Measurements from ENCODE around the gene SVIL.
"Not testable (repeated sequence)": the region's sequence is repeated elsewhere in the genome, so short reads cannot be mapped to it uniquely, and the experiment has no call there.

SVIL gene

GRCh38 chr10:29595636-29596225 lies 39.0 kb downstream of the SVIL start:
- Mint-ChIP-seq H3K36me3 (ENCODE audit: low read depth) (peaks cover 40% of the 10 kb centered on the region), H3K9me3 (no peaks in the 10 kb centered on the region), H3K27me3 (no peaks in the 10 kb centered on the region), H3K4me1 (ENCODE audit: low read depth) (peaks cover 15% of the 10 kb centered on the region), H3K4me3 (no peak overlapping the region), H3K27ac (no peak overlapping the region)
- intact Hi-C loops (cut with micrococcal nuclease), result no loop called here

DNA sequence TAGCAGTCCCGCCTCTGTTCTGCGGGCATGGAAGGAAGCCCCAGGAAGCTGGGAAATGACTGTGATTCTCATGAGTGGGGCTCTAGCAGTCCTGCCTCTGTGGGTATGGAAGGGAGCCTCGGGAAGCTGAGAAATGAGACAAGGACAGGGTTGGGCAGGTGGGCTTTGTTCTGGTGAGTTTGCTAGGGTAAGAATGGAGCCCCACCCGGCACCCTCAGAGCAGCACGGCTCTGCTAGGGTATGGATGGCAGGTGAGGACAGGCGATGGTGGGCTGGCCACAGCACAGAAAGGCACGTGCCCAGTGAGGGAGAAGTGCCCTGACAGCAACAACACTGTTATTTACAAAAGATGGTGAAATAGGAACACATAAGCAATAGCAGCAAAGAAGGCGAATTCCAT lies 39.6 kb downstream of the SVIL start:
- Mint-ChIP-seq H3K9me3 (no peaks in the 10 kb centered on the region), H3K4me3 (no peak overlapping the region), H3K36me3 (ENCODE audit: low read depth) (peaks cover 40% of the 10 kb centered on the region), H3K27me3 (no peaks in the 10 kb centered on the region), H3K27ac (no peak overlapping the region), H3K4me1 (ENCODE audit: low read depth) (peaks cover 20% of the 10 kb centered on the region)
- intact Hi-C loops (cut with micrococcal nuclease), result no loop called here

DNA sequence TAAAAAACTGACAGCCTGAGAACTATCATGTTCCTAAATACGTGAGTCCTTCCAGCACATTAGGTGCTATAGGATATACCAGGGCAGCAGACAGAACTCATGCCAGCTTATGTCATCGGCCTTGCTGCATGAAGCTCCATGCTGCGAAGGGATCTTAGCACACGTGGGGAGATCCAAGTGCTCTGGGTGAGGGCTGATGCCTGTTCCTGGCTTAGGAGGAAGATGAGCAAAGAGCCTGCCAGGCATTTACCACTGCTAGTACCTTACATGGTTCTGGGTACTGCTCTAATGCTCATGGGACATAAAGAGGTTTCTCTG lies 43.2 kb downstream of the SVIL start:
- Mint-ChIP-seq H3K9me3 (no peaks in the 10 kb centered on the region), H3K4me1 (ENCODE audit: low read depth) (peaks cover 39% of the 10 kb centered on the region), H3K27ac (no peak overlapping the region), H3K4me3 (no peak overlapping the region), H3K27me3 (no peaks in the 10 kb centered on the region), H3K36me3 (ENCODE audit: low read depth) (peaks cover 27% of the 10 kb centered on the region)
- intact Hi-C loops (cut with micrococcal nuclease), result loop anchor here (5.0 kb wide), 1 partner anchor 54 kb away; no protein-coding TSS in a partner anchor

DNA sequence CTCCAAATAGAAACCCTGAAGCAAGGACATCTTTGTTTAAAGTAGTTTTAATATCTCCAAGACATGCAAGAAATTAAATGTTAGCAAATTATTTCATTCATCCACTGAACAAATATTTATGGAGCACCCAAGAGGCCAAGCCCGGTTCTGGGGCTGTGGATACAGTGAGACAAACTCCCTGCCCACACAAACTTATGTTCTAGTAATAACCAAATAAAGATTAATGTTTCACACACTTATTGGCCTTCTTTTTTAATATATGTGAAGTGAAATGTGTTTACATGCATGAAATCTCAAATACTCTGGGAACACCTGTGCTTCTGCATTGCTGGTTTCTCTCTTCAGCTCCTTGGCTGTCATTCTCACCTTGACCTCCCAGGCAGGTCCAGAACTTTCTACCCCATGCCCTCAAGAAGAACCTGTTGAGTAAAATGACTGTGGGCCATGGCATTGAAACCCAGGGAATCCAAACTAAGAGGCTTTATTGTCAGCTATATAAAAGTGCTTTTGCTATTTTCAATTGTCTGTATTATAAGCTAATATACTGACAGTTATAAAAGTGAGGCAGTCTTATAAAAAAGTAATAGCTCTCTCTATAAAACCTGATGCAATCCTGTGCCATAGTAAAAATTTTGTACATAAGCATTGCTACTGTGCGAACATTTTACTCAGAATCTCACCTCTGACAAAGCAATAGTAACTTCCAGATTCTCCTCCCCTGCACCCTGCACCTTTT lies 43.7 kb downstream of the SVIL start:
- Mint-ChIP-seq H3K27me3 (no peaks in the 10 kb centered on the region), H3K9me3 (no peaks in the 10 kb centered on the region), H3K36me3 (ENCODE audit: low read depth) (peaks cover 26% of the 10 kb centered on the region), H3K4me3 (no peak overlapping the region), H3K4me1 (ENCODE audit: low read depth) (peaks cover 34% of the 10 kb centered on the region), H3K27ac (peak overlapping the region; percentile 72)
- intact Hi-C loops (cut with micrococcal nuclease), result loop anchor here (5.0 kb wide), 1 partner anchor 54 kb away; no protein-coding TSS in a partner anchor

DNA sequence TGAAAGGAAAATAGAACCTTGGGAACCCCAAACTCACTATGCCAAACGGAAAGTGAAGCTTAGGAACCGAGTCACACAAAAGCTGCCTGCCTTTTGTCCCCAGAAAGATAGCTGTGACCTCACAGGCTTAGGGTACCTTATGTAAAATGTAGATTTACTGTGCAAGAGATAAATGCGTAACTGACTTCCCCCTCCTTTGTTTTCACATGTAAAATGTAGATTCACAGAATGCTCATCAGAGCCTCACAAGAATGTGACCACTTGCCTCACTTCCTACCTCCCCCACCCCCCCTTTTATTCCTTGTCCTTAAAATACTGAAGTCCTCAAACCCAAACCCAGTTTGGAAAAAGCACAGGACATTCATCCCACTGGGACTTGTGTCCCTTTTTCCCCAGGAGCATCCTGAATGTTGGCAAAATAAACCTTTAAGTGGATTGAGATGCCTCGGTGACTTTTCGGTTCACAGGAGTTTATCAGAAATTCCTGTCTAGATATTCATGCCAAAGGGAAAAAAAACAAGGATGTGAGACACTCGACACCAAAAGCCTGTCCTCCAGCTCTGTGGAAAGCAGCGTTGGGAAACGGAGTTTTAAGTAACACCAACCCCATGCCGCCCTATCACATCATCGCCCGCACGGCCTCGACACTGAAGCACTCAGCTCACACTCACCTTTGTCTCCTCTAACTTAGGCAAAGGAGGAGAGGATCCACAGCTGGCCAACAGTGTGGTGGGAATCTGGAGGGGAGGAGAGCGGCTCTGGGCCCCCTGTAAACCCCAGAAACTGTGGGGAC lies 45.9 kb downstream of the SVIL start:
- peaks cover 35% of the 10 kb centered on the region for H3K36me3 Mint-ChIP-seq (ENCODE audit: low read depth)
- no peak overlapping the region for H3K4me3 Mint-ChIP-seq
- peak overlapping the region; percentile 37 for H3K27ac Mint-ChIP-seq
- H3K4me1 Mint-ChIP-seq (ENCODE audit: low read depth), result peaks cover 49% of the 10 kb centered on the region
- H3K9me3 Mint-ChIP-seq, result no peaks in the 10 kb centered on the region
- no peaks in the 10 kb centered on the region for H3K27me3 Mint-ChIP-seq
- intact Hi-C loops (cut with micrococcal nuclease), result no loop called here

GRCh38 chr10:29587750-29588628 lies 46.8 kb downstream of the SVIL start:
- H3K9me3 Mint-ChIP-seq; H3K27ac Mint-ChIP-seq; H3K27me3 Mint-ChIP-seq; H3K4me3 Mint-ChIP-seq; intact Hi-C loops (cut with micrococcal nuclease): not testable (repeated sequence)
- Mint-ChIP-seq H3K36me3 (ENCODE audit: low read depth) (peaks cover 38% of the 10 kb centered on the region), H3K4me1 (ENCODE audit: low read depth) (peaks cover 56% of the 10 kb centered on the region)

DNA sequence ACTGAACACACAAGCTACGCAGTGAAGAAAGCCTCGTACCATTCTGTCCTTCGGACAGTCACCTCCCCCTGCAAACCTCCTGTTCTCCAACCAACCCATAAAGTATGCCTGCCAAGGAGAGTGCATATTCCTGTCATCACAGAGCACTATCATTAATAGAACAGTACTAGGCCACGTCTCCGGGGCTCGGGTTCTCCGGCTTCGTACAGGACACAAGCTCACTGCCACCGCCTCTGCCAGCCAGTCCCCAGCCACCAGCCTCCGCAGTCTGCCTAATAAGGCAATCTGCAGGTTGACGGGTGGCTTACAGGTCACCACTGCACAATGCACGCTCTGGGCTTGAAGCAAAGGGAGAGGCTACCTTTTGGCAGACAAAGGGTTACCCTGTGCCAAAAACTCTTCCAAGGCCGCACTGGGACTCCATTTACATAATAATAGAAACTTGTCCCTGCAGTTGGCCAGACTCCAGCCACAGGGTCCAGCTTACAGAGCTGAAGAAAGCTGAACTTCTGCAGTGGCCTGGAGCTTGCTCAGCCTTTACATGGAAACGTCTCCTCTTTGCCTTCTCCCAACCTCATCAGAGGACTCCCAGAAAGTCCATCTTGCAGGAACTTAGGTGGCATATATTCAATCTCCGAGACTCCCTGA lies 47.5 kb downstream of the SVIL start:
- intact Hi-C loops (cut with micrococcal nuclease), result not testable (repeated sequence)

DNA sequence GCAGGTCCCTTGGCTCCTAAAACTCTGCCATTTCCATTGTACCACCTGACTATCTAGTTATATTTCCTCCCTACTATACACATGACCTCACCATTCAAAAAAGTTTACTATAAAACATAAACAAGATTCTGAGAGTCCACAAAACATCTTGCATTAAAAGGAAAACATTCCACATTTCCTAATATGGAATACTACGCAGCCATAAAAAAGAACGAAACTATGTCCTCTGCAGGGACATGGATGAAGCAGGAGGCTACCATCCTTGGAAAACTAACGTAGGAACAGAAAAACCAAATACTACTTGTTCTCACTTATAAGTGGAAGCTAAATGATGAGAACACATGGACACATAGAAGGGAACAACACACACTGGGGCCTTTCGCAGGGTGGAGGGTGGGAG lies 48.3 kb downstream of the SVIL start:
- peaks cover 63% of the 10 kb centered on the region for H3K4me1 Mint-ChIP-seq (ENCODE audit: low read depth)
- H3K27me3 Mint-ChIP-seq, result no peaks in the 10 kb centered on the region
- H3K4me3 Mint-ChIP-seq, result no peak overlapping the region
- H3K27ac Mint-ChIP-seq, result no peak overlapping the region
- H3K36me3 Mint-ChIP-seq (ENCODE audit: low read depth), result peaks cover 45% of the 10 kb centered on the region
- H3K9me3 Mint-ChIP-seq, result no peaks in the 10 kb centered on the region
- intact Hi-C loops (cut with micrococcal nuclease), result no loop called here

More for the DNA sequence above, 47.5 kb downstream of the SVIL start:
- not testable (repeated sequence) for H3K9me3 Mint-ChIP-seq, H3K27me3 Mint-ChIP-seq, H3K4me3 Mint-ChIP-seq
- Mint-ChIP-seq H3K4me1 (ENCODE audit: low read depth) (peaks cover 56% of the 10 kb centered on the region), H3K36me3 (ENCODE audit: low read depth) (peaks cover 38% of the 10 kb centered on the region), H3K27ac (peak overlapping the region; percentile 25)

- no peak overlapping the region for H3K4me3 Mint-ChIP-seq
- H3K36me3 Mint-ChIP-seq (ENCODE audit: low read depth), result peaks cover 48% of the 10 kb centered on the region
- no peaks in the 10 kb centered on the region for H3K9me3 Mint-ChIP-seq
- H3K4me1 Mint-ChIP-seq (ENCODE audit: low read depth), result peaks cover 62% of the 10 kb centered on the region
- peak overlapping the region; percentile 30 for H3K27ac Mint-ChIP-seq
- intact Hi-C loops (cut with micrococcal nuclease), result no loop called here
- no peaks in the 10 kb centered on the region for H3K27me3 Mint-ChIP-seq
Observed at GRCh38 chr10:29585488-29585976, 49.2 kb downstream of the SVIL start.

- no peak overlapping the region for H3K27ac Mint-ChIP-seq
- peaks cover 59% of the 10 kb centered on the region for H3K36me3 Mint-ChIP-seq (ENCODE audit: low read depth)
- no peaks in the 10 kb centered on the region for H3K9me3 Mint-ChIP-seq
- intact Hi-C loops (cut with micrococcal nuclease), result no loop called here
- no peak overlapping the region for H3K4me3 Mint-ChIP-seq
- peaks cover 55% of the 10 kb centered on the region for H3K4me1 Mint-ChIP-seq (ENCODE audit: low read depth)
- H3K27me3 Mint-ChIP-seq, result no peaks in the 10 kb centered on the region
Observed at GRCh38 chr10:29584436-29584835, 50.3 kb downstream of the SVIL start.

- no peaks in the 10 kb centered on the region for H3K27me3 Mint-ChIP-seq
- H3K9me3 Mint-ChIP-seq, result no peaks in the 10 kb centered on the region
Observed at GRCh38 chr10:29583674-29584073, 51.1 kb downstream of the SVIL start.

DNA sequence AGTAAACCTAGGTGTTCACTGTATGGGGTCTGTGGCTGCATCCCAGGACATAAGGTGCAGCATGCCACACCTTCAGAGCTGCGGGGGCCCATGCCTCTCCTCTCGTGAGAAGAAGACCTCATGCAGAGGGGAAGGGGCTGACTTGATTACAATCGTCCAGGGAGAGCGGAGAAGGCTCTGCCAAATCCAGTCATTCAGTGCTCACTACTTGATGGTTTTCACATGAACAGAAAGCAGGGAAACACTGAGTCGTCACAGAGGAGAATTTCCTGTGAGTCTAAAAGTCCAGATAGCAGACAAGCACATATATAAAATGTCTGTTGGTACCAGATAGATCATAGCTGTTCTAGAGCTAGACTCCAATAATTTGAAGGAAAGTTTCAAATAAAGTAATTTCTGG lies 52.0 kb downstream of the SVIL start:
- H3K27me3 Mint-ChIP-seq; intact Hi-C loops (cut with micrococcal nuclease); H3K27ac Mint-ChIP-seq; H3K4me3 Mint-ChIP-seq; H3K9me3 Mint-ChIP-seq: not testable (repeated sequence)
- peaks cover 71% of the 10 kb centered on the region for H3K36me3 Mint-ChIP-seq (ENCODE audit: low read depth)
- peaks cover 54% of the 10 kb centered on the region for H3K4me1 Mint-ChIP-seq (ENCODE audit: low read depth)

More at GRCh38 chr10:29583674-29584073, 51.1 kb downstream of the SVIL start:
- Mint-ChIP-seq H3K4me3 (no peak overlapping the region), H3K27ac (no peak overlapping the region), H3K36me3 (ENCODE audit: low read depth) (peaks cover 67% of the 10 kb centered on the region), H3K4me1 (ENCODE audit: low read depth) (peaks cover 55% of the 10 kb centered on the region)
- intact Hi-C loops (cut with micrococcal nuclease), result no loop called here

- Mint-ChIP-seq H3K36me3 (ENCODE audit: low read depth) (peaks cover 47% of the 10 kb centered on the region), H3K4me1 (ENCODE audit: low read depth) (peaks cover 36% of the 10 kb centered on the region), H3K4me3 (no peak overlapping the region), H3K27me3 (no peaks in the 10 kb centered on the region), H3K27ac (no peak overlapping the region), H3K9me3 (no peaks in the 10 kb centered on the region)
- intact Hi-C loops (cut with micrococcal nuclease), result no loop called here
Observed at GRCh38 chr10:29579455-29579970, 55.3 kb downstream of the SVIL start.

All from dendritic cell treated with granulocyte-macrophage colony-stimulating factor and Interleukin-4, amounts not matched to agents 40 ng/mL and 50 ng/mL, for 4 days (primary cell).